Ishikawa (cell line): ENCODE results near the gene CERS3.

Source experiments
- CEBPB ChIP-seq: IDR thresholded peaks from 2 replicates; pipeline ENCODE4 v1.6.1; 2012
- CREB1 ChIP-seq: IDR thresholded peaks from 2 replicates; pipeline ENCODE4 v1.6.1; 2012; ENCODE audit warnings: low read depth
- EGR1 ChIP-seq: IDR thresholded peaks from 2 replicates; pipeline ENCODE4 v1.6.1; 2012
- EP300 ChIP-seq: IDR thresholded peaks from 2 replicates; pipeline ENCODE4 v1.6.1; 2012; ENCODE audit warnings: borderline replicate concordance
- FOXM1 ChIP-seq: IDR thresholded peaks from 2 replicates; pipeline ENCODE4 v1.6.1; 2012; ENCODE audit warnings: low read depth, borderline replicate concordance
- MAX ChIP-seq: IDR thresholded peaks from 2 replicates; pipeline ENCODE4 v1.6.1; 2012
- NFIC ChIP-seq: IDR thresholded peaks from 2 replicates; pipeline ENCODE4 v1.6.1; 2012
- RAD21 ChIP-seq: IDR thresholded peaks from 2 replicates; pipeline ENCODE4 v1.6.1; 2012; ENCODE audit warnings: low read depth
- REST ChIP-seq: IDR thresholded peaks from 2 replicates; pipeline ENCODE4 v1.6.1; 2012; ENCODE audit warnings: low read depth, mild to moderate bottlenecking
- TAF1 ChIP-seq: IDR thresholded peaks from 2 replicates; pipeline ENCODE4 v1.6.1; 2012; ENCODE audit warnings: low read depth, mild to moderate bottlenecking
- TCF12 ChIP-seq: IDR thresholded peaks from 2 replicates; pipeline ENCODE4 v1.6.1; 2012; ENCODE audit warnings: low read depth
- TEAD4 ChIP-seq: IDR thresholded peaks from 2 replicates; pipeline ENCODE4 v1.6.1; 2012
- USF1 ChIP-seq: IDR thresholded peaks from 2 replicates; pipeline ENCODE4 v1.6.1; 2012
- YY1 ChIP-seq: IDR thresholded peaks from 2 replicates; pipeline ENCODE4 v1.6.1; 2012; ENCODE audit warnings: low read depth
- ZBTB7A ChIP-seq: IDR thresholded peaks from 2 replicates; pipeline ENCODE4 v1.6.1; 2012; ENCODE audit warnings: low read depth

CERS3 gene

GRCh38 chr15:100457201-100457600 is 71.5 kb downstream of the CERS3 start:
- TF ChIP-seq REST: no peak
- TF ChIP-seq RAD21: no peak
- TF ChIP-seq ZBTB7A: no peak
- TF ChIP-seq CREB1: no peak
- TF ChIP-seq USF1: no peak
- no peak for TF ChIP-seq TEAD4
- no peak for TF ChIP-seq CEBPB
- TF ChIP-seq EP300: no peak
- no peak for TF ChIP-seq TAF1
- no peak for TF ChIP-seq MAX
- no peak for TF ChIP-seq TCF12
- TF ChIP-seq YY1: no peak
- no peak for TF ChIP-seq EGR1
- no peak for TF ChIP-seq FOXM1
- no peak for TF ChIP-seq NFIC

- TF ChIP-seq NFIC: no peak
- no peak for TF ChIP-seq YY1
- no peak for TF ChIP-seq CEBPB
- no peak for TF ChIP-seq USF1
- no peak for TF ChIP-seq TAF1
- no peak for TF ChIP-seq EGR1
- no peak for TF ChIP-seq CREB1
- TF ChIP-seq MAX: no peak
- no peak for TF ChIP-seq ZBTB7A
- TF ChIP-seq FOXM1: no peak
- TF ChIP-seq REST: no peak
- TF ChIP-seq EP300: no peak
- no peak for TF ChIP-seq TEAD4
- no peak for TF ChIP-seq TCF12
These were observed 74.6 kb downstream of the CERS3 start for GRCh38 chr15:100454148-100454547.

GRCh38 chr15:100448481-100448880 is 80.3 kb downstream of the CERS3 start:
- TF ChIP-seq REST (no peak), TAF1 (no peak), RAD21 (no peak), YY1 (no peak)

- no peak for TF ChIP-seq EGR1
- no peak for TF ChIP-seq EP300
- no peak for TF ChIP-seq TCF12
- no peak for TF ChIP-seq YY1
- TF ChIP-seq MAX: no peak
- no peak for TF ChIP-seq TEAD4
- no peak for TF ChIP-seq REST
These were observed 89.2 kb downstream of the CERS3 start for GRCh38 chr15:100439514-100439913.
